Activated gamma-delta T cell (primary cell): ENCODE results near the gene B3GALT4.
"Not testable (repeated sequence)": the region's sequence is repeated elsewhere in the genome, so short reads cannot be mapped to it uniquely, and the experiment has no call there.

Experiments used
- DNase-seq: peaks from one replicate; lab custom pipeline; 2025; lab: John Stamatoyannopoulos, UW

Gene B3GALT4

GRCh38 chr6:33272275-33273128, 4.4 kb upstream of the B3GALT4 start:
- no peak for DNase-seq

GRCh38 chr6:33273129-33273923, 3.6 kb upstream of the B3GALT4 start:
- no peak for DNase-seq

GRCh38 chr6:33273924-33274902, 2.7 kb upstream of the B3GALT4 start:
- DNase-seq, result no peak

- not testable (repeated sequence) for DNase-seq
Observed at GRCh38 chr6:33275795-33276580, 935 bp upstream of the B3GALT4 start.

GRCh38 chr6:33276581-33276863, 401 bp upstream of the B3GALT4 start:
- DNase-seq, result no peak

GRCh38 chr6:33277663-33278391, 904 bp downstream of the B3GALT4 start:
- peak; percentile 21 for DNase-seq

- no peak for DNase-seq
Observed at GRCh38 chr6:33278392-33278741, 1.4 kb downstream of the B3GALT4 start.

- no peak for DNase-seq
Observed at GRCh38 chr6:33278810-33279209, 1.9 kb downstream of the B3GALT4 start.

GRCh38 chr6:33279257-33279695, 2.4 kb downstream of the B3GALT4 start:
- DNase-seq, result no peak

- no peak for DNase-seq
Observed at GRCh38 chr6:33279971-33280511, 3.1 kb downstream of the B3GALT4 start.

GRCh38 chr6:33280539-33280938, 3.6 kb downstream of the B3GALT4 start:
- no peak for DNase-seq

GRCh38 chr6:33285214-33285613, 8.3 kb downstream of the B3GALT4 start:
- not testable (repeated sequence) for DNase-seq

- no peak for DNase-seq
Observed at GRCh38 chr6:33286946-33287914, 10.3 kb downstream of the B3GALT4 start.

GRCh38 chr6:33288141-33288920, 11.4 kb downstream of the B3GALT4 start:
- DNase-seq, result no peak

GRCh38 chr6:33288921-33289783, 12.2 kb downstream of the B3GALT4 start, which contains the start of the genes PFDN6 and WDR46:
Gene PFDN6 (plus strand): TSS chr6:33289601. CDS start chr6:33289857, 256 bp downstream.
Gene WDR46 (minus strand): TSS chr6:33289239. CDS start chr6:33289170, 69 bp downstream.
- no peak for DNase-seq

GRCh38 chr6:33289784-33290315, 12.9 kb downstream of the B3GALT4 start:
- DNase-seq, result no peak

GRCh38 chr6:33290459-33290858, 13.5 kb downstream of the B3GALT4 start:
- no peak for DNase-seq
